Keratinocyte (primary cell): ENCODE results near the gene DLG1. TPM values are rescaled to one million over a fixed set of nuclear protein-coding genes. Genes with fewer than 3 reads are reported as not detected.

ENCODE experiments used
- DNase-seq: peaks from one replicate; pipeline ENCODE4 v3.0.0-alpha.2; 2011; ENCODE audit warnings: low read depth, missing footprints, low spot score
- FAIRE-seq: peaks from 2 replicates; lab custom pipeline; 2011; peaks lifted over from hg19 to GRCh38; lab: Jason Lieb, UNC
- H2AFZ ChIP-seq: 2 replicates; pipeline ENCODE4 v1.6.0; 2012; ENCODE audit warnings: low read length, control low read depth, inconsistent platforms; ENCODE audit not compliant: control insufficient read depth
- H3K27ac ChIP-seq: 2 replicates; pipeline ENCODE4 v1.5.1; 2011; ENCODE audit warnings: low read length; ENCODE audit not compliant: control insufficient read depth, insufficient read depth
- H3K27me3 ChIP-seq: 3 replicates; pipeline ENCODE4 v1.6.0; 2011; ENCODE audit warnings: low read length; ENCODE audit not compliant: control insufficient read depth, insufficient read depth; ENCODE audit errors: extremely low read depth
- H3K36me3 ChIP-seq, 2 experiments: 2 replicates in 1 of 2; 3 replicates in 1 of 2; pipeline ENCODE4 v1.5.1; 2011; ENCODE audit warnings: low read length in 2 of 2, mild to moderate bottlenecking in 1 of 2; ENCODE audit not compliant: control insufficient read depth in 2 of 2, insufficient read depth in 2 of 2; ENCODE audit errors: extremely low read depth in 1 of 2
- H3K4me1 ChIP-seq: 3 replicates; pipeline ENCODE4 v1.5.1; 2011; ENCODE audit warnings: low read length; ENCODE audit not compliant: control insufficient read depth, insufficient read depth; ENCODE audit errors: extremely low read depth
- H3K4me2 ChIP-seq: 3 replicates; pipeline ENCODE4 v1.6.0; 2011; ENCODE audit warnings: low read depth, low read length; ENCODE audit not compliant: control insufficient read depth, insufficient read depth; ENCODE audit errors: extremely low read depth
- H3K4me3 ChIP-seq, 3 experiments: fragments of 200-600 bp in 1 of 3; sonication (generic) in 1 of 3; 2 replicates in 2 of 3; 3 replicates in 1 of 3; pipeline ENCODE4 v1.5.1; 2011 to 2016; ENCODE audit warnings: low read length in 3 of 3, mild to moderate bottlenecking in 3 of 3, control low read depth in 2 of 3, inconsistent platforms in 1 of 3, low read depth in 1 of 3, mixed read lengths in 1 of 3, mixed run types in 1 of 3, moderate library complexity in 1 of 3; ENCODE audit not compliant: control insufficient read depth in 2 of 3, insufficient read depth in 2 of 3; ENCODE audit errors: extremely low read depth in 1 of 3
- H3K79me2 ChIP-seq: 2 replicates; pipeline ENCODE4 v1.6.0; 2012; ENCODE audit warnings: low read length; ENCODE audit not compliant: control insufficient read depth, insufficient read depth
- H3K9ac ChIP-seq: 3 replicates; pipeline ENCODE4 v1.6.0; 2011; ENCODE audit warnings: low read length; ENCODE audit not compliant: control insufficient read depth, insufficient read depth; ENCODE audit errors: extremely low read depth
- H3K9me1 ChIP-seq: 3 replicates; pipeline ENCODE4 v1.6.0; 2011; ENCODE audit warnings: low read length; ENCODE audit not compliant: control insufficient read depth, insufficient read depth; ENCODE audit errors: extremely low read depth
- H3K9me3 ChIP-seq: 2 replicates; pipeline ENCODE4 v1.5.1; 2012; ENCODE audit warnings: low read depth, low read length; ENCODE audit not compliant: control insufficient read depth
- H4K20me1 ChIP-seq: 3 replicates; pipeline ENCODE4 v1.6.0; 2011; ENCODE audit warnings: low read length; ENCODE audit not compliant: control insufficient read depth, insufficient read depth; ENCODE audit errors: extremely low read depth
- EZH2 ChIP-seq: IDR thresholded peaks from one replicate; pipeline ENCODE4 v1.6.1; 2012; ENCODE audit warnings: inconsistent platforms, mild to moderate bottlenecking, low read length, moderate library complexity
- dilution Hi-C: fragments of 300-500 bp; cut with MboI; formaldehyde crosslinking; loops from one replicate; pipeline ENCODE4 v1.7.0; 2020; ENCODE audit warnings: low sequenced_read_pairs; ENCODE audit not compliant: extremely low pct_ligation_motif_present
- polyA plus RNA-seq, 5 experiments: library from polyadenylated mRNA; depleted of rRNA in 3 of 5; stranded (reverse) in 3 of 5; stranded (forward) in 1 of 5; unstranded in 1 of 5; fragments of >200 nt; gene quantifications; 1 replicate in 1 of 5; 2 replicates in 3 of 5; 3 replicates in 1 of 5; pipeline versions ENCODE4 v1.2.1 to v1.2.3, GENCODE V29; 2011 to 2012; ENCODE audit warnings: missing spikeins in 2 of 5, low read depth in 1 of 5, low replicate concordance in 1 of 5
- TF ChIP-seq, protein P1 (sequence below), 3 experiments: IDR thresholded peaks in 1 of 3; conservative IDR thresholded peaks in 1 of 3; optimal IDR thresholded peaks in 1 of 3; 2 replicates in 2 of 3; 3 replicates in 1 of 3; pipeline versions ENCODE3 to v1.5.1; 2011; ENCODE audit warnings: low read length in 3 of 3, mild to moderate bottlenecking in 3 of 3, moderate library complexity in 2 of 3, control low read depth in 1 of 3, inconsistent platforms in 1 of 3; ENCODE audit not compliant: insufficient read depth in 2 of 3; ENCODE audit errors: extremely low read depth in 1 of 3

The DLG1 gene
- polyA plus RNA-seq, 1 donor (not counting 4 experiments of a cell fraction or from before 2014, with no cell fraction given): 139 TPM

- Histone ChIP-seq H3K9ac (no peak overlapping the region), H3K9me1 (no peaks in the 10 kb centered on the region), H3K79me2 (no peaks in the 10 kb centered on the region), H3K4me2 (no peak overlapping the region), H3K9me3 (no peaks in the 10 kb centered on the region), H3K27ac (no peak overlapping the region), H3K4me1 (no peaks in the 10 kb centered on the region), H3K4me3 (no peak overlapping the region), H3K36me3 (no peaks in the 10 kb centered on the region), H4K20me1 (no peaks in the 10 kb centered on the region), H3K27me3 (no peaks in the 10 kb centered on the region), H2AFZ (no peak overlapping the region)
- no peak for FAIRE-seq
- dilution Hi-C loops: no loop called here
- TF ChIP-seq EZH2: no peak
- TF ChIP-seq, protein P1, sequence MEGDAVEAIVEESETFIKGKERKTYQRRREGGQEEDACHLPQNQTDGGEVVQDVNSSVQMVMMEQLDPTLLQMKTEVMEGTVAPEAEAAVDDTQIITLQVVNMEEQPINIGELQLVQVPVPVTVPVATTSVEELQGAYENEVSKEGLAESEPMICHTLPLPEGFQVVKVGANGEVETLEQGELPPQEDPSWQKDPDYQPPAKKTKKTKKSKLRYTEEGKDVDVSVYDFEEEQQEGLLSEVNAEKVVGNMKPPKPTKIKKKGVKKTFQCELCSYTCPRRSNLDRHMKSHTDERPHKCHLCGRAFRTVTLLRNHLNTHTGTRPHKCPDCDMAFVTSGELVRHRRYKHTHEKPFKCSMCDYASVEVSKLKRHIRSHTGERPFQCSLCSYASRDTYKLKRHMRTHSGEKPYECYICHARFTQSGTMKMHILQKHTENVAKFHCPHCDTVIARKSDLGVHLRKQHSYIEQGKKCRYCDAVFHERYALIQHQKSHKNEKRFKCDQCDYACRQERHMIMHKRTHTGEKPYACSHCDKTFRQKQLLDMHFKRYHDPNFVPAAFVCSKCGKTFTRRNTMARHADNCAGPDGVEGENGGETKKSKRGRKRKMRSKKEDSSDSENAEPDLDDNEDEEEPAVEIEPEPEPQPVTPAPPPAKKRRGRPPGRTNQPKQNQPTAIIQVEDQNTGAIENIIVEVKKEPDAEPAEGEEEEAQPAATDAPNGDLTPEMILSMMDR (optimal IDR thresholded peaks at IDR 0.05 in 1 of 3, IDR thresholded peaks at IDR 0.05 in 1 of 3, conservative IDR thresholded peaks at IDR 0.05 in 1 of 3; ENCODE audit: extremely low read depth in 1 of 3, insufficient read depth in 2 of 3, low read length in 3 of 3): no peak
- DNase-seq: no peak
Measured at GRCh38 chr3:197017003-197017402, 281.4 kb downstream of the DLG1 start.

DNA sequence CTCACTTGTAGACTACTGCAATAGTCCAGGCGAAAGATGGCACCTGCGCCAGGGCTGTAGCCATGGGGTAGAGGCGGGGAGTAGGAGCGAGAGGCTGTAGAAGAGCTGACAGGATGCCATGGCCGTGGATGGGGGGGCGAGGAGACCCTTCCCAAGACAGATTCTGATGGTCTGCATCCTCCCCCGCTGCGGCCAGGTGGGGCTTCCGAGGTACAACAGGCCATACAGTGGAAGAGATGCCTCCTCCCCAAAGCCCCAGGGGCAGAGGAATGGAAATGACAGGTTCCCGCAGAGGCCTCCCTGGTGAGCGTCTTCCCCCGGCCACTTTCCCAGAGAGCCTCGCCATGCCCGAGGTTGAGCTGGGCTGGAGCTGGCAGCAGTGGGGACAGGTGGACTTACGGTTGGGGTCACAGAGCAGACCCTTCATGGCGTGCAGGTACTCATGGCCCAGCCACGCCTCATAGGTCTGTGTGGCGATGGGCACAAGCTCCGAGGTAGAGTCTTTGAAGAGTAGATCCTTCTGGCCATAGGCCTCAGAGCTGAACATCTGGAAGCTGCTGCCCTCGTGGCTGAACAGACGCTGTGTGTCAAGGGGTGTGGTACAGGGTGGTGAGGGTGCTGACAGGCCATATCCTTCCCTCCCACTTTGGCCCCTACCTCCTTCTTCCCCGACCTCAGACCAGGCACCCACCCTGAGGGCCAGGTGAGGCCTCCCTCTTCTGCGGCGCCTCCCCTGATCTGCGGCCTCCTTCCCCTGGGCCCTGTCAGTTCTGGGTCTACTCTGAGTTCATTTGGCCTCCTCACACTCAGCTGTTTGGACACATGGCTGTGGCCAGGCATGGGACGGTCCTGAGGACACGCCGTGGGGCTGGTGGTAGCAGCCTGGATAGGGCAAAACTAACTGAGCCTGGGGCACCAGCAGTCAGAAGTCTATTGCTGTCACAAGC lies 282.3 kb downstream of the DLG1 start:
- dilution Hi-C loops: no loop called here
- no peaks in the 10 kb centered on the region for H3K36me3 ChIP-seq
- H3K27me3 ChIP-seq: no peaks in the 10 kb centered on the region
- DNase-seq (no peak), FAIRE-seq (no peak)
- no peaks in the 10 kb centered on the region for H3K79me2 ChIP-seq
- H3K9ac ChIP-seq: no peak overlapping the region
- no peaks in the 10 kb centered on the region for H4K20me1 ChIP-seq
- H2AFZ ChIP-seq: no peak overlapping the region
- no peak overlapping the region for H3K27ac ChIP-seq
- H3K9me1 ChIP-seq: no peaks in the 10 kb centered on the region
- no peaks in the 10 kb centered on the region for H3K9me3 ChIP-seq
- H3K4me3 ChIP-seq: no peak overlapping the region
- H3K4me1 ChIP-seq: no peaks in the 10 kb centered on the region
- no peak overlapping the region for H3K4me2 ChIP-seq
- TF ChIP-seq, protein P1 (optimal IDR thresholded peaks at IDR 0.05 in 1 of 3, IDR thresholded peaks at IDR 0.05 in 1 of 3, conservative IDR thresholded peaks at IDR 0.05 in 1 of 3; ENCODE audit: extremely low read depth in 1 of 3, insufficient read depth in 2 of 3, low read length in 3 of 3): no peak
- no peak for TF ChIP-seq EZH2
